Omental fat pad (tissue), 4 donors: Measurements from ENCODE around the gene RCC1. TPM values are rescaled to one million over a fixed set of nuclear protein-coding genes. Genes with fewer than 3 reads are reported as not detected.

Experiments
- ATAC-seq: fragments of 150-250 bp; one replicate; pipeline ENCODE4 v1.9.1; 2016; ENCODE audit warnings: mild to moderate bottlenecking, moderate library complexity; ENCODE audit not compliant: low FRiP score
- DNase-seq: peaks from one replicate; pipeline ENCODE4 v3.0.0-alpha.2; 2019; ENCODE audit warnings: low spot score
- total RNA-seq, 4 donors: library from RNA; depleted of rRNA; stranded (reverse); fragments of >200 nt; gene quantifications; one replicate each; pipeline ENCODE4 v1.1.0, GENCODE V29; 2016
- TF ChIP-seq, protein P1 (sequence below), 3 donors: fragments of 450-650 bp; IDR thresholded peaks; one replicate each; pipeline ENCODE4 v1.5.1; 2016 to 2017; ENCODE audit warnings: antibody characterized with exemption in 3 of 3, mild to moderate bottlenecking in 3 of 3, moderate library complexity in 2 of 3

The RCC1 gene
- total RNA-seq, 4 donors from 2014 or later = 15.3 to 32.9 (median 22.1) TPM

DNA sequence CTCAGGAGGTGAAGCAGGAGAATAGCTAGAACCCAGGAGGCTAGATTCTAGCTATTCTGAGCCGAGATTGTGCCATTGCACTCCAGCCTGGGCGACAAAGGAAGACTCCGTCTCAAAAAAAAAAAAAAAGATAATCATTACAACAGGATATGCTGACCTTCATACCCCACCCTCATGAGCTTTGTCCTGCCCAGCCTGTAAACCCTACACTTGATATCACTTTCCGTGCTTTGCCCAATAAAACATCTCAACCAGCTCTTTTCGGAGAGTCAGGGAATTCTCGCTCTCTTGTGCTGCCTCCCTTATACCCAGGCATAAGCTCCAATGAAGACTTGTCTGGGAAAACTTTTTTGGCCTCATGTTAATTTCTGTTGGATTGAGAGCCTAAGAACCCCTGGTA is 45.5 kb downstream of the RCC1 start:
- TF ChIP-seq, protein P1, sequence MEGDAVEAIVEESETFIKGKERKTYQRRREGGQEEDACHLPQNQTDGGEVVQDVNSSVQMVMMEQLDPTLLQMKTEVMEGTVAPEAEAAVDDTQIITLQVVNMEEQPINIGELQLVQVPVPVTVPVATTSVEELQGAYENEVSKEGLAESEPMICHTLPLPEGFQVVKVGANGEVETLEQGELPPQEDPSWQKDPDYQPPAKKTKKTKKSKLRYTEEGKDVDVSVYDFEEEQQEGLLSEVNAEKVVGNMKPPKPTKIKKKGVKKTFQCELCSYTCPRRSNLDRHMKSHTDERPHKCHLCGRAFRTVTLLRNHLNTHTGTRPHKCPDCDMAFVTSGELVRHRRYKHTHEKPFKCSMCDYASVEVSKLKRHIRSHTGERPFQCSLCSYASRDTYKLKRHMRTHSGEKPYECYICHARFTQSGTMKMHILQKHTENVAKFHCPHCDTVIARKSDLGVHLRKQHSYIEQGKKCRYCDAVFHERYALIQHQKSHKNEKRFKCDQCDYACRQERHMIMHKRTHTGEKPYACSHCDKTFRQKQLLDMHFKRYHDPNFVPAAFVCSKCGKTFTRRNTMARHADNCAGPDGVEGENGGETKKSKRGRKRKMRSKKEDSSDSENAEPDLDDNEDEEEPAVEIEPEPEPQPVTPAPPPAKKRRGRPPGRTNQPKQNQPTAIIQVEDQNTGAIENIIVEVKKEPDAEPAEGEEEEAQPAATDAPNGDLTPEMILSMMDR (IDR thresholded peaks at IDR 0.05) = no peak
- DNase-seq = no peak
- ATAC-seq = no peak

DNA sequence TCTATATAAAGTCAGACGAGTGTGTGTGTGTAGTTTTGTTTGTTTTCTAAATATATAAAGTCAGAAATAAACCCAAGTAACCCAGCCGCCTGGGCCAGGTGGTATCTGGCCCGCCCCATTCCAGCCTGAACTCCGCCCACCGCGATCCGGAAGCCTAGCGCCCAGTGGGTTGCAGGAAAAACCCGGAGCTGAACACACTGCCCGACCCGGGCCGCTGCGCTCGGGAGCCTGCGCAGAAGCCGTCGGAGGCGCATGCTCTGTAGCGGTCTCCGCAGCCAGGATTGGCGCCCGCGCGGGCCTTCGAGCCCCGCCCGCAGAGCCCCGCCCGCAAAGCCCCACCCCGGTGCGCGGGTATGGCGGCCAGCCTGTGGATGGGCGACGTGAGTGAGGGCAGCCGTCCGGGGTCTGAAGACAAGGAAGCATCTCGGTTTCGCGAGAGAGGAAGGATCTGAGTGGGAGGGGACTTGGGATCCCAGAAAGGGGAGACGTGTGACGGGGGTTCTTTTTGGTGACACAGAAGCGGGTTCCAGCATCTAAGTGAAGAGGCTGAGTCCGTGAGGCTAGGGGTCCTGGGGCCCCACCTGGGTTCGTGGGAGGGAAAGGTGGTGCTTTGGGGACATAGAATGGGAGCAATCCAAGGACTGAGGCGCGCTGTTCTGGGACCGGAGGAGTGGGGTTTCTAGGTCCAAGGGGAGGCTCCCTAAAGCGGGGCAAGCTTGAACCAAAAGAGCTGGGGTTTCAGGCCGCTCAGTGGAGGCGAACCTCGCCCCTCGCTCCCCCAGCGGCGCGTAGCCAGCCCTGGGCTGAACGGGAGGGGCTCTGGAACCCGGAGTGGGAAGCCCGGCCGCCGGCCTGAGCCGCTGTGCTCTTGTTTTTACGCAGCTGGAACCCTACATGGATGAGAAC is 47.2 kb downstream of the RCC1 start, which contains the start of gene TRNAU1AP:
Gene TRNAU1AP, plus strand, starts transcription at position 328 of the 906 bp plus-strand sequence. Its CDS starts 26 bp downstream, at position 354.
- ATAC-seq (peak; percentile 100), DNase-seq (peak; percentile 86)
- TF ChIP-seq, protein P1 (IDR thresholded peaks at IDR 0.05) = no peak

DNA sequence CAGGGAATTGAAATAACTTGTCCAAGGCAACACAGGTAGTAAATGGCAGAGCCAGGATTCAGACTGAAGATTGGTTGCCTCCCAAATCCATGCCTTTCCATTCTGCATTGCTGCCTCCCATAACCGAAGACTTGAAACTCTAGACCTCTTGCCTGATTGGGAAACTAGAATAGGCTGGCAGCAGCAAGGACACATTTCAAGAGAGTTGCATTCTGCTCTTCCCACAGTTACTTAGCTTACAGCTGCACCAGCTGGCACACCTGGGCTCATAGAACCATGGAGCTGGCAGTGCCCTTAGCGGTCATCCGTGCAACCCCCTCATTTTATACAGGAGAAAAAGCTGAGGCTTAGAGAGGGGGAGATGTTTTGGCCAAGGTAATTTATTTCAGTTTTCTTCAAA is 55.0 kb downstream of the RCC1 start:
- DNase-seq (no peak), ATAC-seq (no peak)
- TF ChIP-seq, protein P1 (IDR thresholded peaks at IDR 0.05) = no peak

DNA sequence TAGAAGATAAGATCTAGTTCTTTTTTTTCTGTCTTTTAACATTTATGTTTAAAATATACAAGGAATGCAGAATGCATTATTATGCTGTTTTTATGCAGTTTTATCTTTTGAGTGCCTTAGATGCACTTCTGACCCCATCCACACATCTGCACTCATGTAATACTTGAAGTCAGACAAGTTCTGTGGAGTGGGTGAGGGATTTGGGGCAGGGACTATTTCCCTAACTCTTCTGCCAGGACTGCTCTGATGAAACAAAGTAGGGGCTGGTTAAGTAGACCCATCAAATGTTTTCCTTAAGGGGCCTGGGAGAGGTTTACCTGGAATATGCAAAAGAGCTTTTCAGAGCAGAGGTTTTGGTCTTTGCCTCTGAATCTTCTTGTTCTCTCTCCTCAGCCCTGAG is 58.5 kb downstream of the RCC1 start:
- no peak for DNase-seq
- TF ChIP-seq, protein P1 (IDR thresholded peaks at IDR 0.05) = no peak
- no peak for ATAC-seq

DNA sequence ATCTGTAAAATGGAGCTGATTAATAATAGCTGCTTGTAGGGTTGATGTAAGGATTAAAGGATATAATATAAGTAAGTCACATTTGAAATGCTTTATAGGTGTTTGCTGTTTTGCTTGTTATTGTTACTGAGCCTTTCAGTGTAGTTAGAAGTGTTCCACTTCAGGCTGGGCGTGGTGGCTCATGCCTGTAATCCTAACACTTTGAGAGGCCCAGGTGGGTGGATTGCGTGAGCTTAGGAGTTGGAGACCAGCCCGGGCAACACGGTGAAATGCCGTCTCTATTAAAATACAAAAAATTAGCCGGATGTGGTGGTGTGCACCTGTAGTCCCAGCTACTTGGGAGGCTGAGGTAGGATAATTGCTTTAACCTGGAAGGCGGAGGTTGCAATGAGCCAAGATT is 59.2 kb downstream of the RCC1 start:
- TF ChIP-seq, protein P1 (IDR thresholded peaks at IDR 0.05) = no peak
- no peak for DNase-seq
- no peak for ATAC-seq

DNA sequence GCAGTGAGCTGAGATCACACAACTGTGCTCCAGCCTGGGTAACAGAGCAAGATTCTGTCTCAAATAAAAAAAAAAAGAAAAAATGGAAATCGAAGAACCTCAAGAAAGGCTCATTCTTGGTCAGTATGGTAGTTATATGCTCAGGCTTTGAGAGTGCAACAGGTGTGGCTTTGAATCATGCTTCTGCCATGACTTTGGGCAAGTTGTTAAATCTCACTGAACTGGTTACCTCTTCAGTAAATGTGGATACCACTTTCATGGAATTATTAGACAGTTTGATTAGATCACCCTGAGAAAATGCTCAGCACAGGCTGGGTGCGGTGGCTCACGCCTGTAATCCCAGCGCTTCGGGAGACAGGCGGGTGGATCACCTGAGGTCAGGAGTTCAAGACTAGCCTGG is 59.9 kb downstream of the RCC1 start:
- no peak for DNase-seq
- TF ChIP-seq, protein P1 (IDR thresholded peaks at IDR 0.05) = no peak
- ATAC-seq = no peak

DNA sequence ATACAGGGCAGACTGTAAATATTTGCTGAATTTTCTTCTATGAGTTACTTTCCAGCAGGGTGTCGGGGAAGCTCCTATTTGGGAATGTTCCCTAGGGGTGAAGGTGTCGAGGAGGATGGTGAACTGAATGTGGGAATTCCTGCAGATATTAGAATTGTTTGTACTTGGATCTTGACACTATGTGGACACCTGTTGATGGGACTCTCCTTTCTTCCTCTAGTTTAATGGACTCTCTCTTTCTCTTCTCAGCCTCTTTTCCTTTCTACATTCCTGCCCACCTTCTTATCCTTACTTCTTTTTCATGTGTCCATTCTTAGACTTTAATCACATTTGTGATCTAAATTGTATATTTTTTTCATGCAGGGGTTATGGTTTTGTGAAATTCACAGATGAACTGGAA is 61.1 kb downstream of the RCC1 start:
- ATAC-seq (no peak), DNase-seq (no peak)
- TF ChIP-seq, protein P1 (IDR thresholded peaks at IDR 0.05) = no peak
